Measurements from ENCODE around the gene DEDD2. TPM values are rescaled to one million over a fixed set of nuclear protein-coding genes. Genes with fewer than 3 reads are reported as not detected.
"Not testable (repeated sequence)": the region's sequence is repeated elsewhere in the genome, so short reads cannot be mapped to it uniquely, and the experiment has no call there.

The DEDD2 gene, protein sequence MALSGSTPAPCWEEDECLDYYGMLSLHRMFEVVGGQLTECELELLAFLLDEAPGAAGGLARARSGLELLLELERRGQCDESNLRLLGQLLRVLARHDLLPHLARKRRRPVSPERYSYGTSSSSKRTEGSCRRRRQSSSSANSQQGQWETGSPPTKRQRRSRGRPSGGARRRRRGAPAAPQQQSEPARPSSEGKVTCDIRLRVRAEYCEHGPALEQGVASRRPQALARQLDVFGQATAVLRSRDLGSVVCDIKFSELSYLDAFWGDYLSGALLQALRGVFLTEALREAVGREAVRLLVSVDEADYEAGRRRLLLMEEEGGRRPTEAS
- 72.2 and 128 TPM in 2 replicates for total RNA-seq (2014; rRNA removed; shearing (Covaris generic); ENCODE audit: low replicate concordance)

DNA sequence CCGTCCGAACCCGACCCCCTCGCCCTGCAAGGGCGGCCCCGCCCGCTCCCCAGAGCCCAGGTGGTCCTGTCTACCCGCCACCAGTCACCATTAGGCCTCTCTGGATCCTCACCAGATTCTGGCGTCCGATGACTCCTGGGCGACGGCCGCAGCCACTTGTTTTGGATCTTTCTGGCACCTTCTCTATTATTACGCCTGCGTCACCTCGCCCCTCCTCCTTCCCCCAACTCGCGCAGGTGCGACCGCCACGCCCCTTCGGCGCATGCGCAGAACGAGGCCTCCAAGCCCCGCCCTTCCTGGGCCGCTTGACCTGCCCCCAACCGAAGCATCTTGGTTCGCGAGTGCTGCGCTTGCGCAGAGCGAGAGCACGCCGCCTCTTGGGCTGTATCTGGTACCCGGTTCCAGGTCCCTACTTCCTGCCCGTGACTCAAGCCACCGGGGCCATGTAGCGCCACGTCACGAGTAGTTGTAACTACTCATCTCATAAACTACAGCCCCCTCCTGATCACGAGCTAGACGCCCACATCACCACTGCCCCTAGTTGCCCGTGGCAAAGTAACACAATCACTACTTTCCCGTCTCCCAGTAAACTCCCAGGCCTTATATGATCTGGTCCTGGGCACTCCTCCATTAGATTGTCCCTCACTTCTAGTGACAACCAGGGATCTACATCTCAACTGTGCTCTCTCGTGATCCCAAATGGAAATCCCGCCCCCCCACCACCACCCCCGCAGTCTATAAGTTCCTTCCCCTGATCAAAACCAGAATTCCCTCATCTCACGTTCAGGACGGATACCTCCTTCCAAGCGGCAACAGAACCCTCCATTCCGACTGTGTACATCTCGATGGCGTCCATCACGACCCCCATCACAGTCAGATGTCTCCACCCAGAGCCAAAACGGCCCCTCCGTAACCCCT is at the start of gene DEDD2:
DEDD2 (minus strand) TSS at position 158 of the 918 bp plus-strand sequence. CDS start 670 bp downstream, outside the sequence.
- DNase-seq (ENCODE audit: low read depth) = peak; percentile 99
- in situ Hi-C loops (cut with HindIII; ENCODE audit: low pct_unique_long_range_greater_than_20kb, low sequenced_read_pairs) = no loop called here

DNA sequence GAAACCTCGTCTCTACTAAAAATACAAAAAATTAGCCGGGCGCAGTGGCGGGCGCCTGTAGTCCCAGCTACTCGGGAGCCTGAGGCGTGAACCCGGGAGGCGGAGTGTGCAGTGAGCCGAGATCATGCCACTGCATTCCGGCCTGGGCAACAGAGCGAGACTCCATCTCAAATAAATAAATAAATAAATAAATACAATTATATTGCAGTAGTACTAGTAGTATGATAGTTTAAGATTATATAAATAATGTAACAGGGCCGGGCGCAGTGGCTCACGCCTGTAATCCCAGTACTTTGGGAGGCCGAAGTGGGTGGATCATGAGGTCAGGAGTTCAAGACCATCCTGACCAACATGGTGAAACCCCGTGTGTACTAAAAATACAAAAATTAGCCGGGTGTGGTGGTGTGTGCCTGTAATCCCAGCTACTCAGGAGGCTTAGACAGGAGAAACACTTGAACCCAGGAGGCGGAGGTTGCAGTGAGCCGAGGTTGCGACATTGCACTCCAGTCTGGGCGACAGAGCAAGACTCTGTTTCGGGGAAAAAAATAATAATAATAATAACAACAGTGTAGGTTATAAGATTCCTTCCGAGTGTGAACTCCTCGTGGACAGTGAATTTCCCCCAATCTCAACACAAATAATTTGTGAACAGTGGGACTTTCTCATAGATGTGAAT is 49.6 kb upstream of the DEDD2 start:
- in situ Hi-C loops (cut with HindIII; ENCODE audit: low pct_unique_long_range_greater_than_20kb, low sequenced_read_pairs) = not testable (repeated sequence)

DNA sequence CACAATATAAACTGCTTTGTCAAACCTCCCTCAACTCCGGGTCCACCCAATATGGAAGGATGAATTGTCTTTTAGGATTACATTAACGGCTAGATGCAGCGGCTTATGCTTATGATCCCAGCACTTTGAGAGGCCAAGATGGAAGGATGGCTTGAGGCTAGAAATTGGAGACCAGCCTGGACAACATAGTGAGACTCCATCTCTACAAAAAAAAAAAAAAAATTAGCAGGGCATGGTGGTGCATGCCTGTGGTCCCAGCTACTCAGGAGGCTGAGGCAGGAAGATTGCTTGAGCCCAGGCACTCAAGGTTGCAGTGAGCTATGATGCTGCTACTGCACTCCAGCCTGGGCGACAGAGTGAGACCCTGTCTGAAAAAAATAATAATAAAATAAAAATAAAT is 48.6 kb upstream of the DEDD2 start:
- in situ Hi-C loops (cut with HindIII; ENCODE audit: low pct_unique_long_range_greater_than_20kb, low sequenced_read_pairs) = not testable (repeated sequence)

More for the DNA sequence above, 49.6 kb upstream of the DEDD2 start:
- DNase-seq (ENCODE audit: low read depth) = not testable (repeated sequence)

DNA sequence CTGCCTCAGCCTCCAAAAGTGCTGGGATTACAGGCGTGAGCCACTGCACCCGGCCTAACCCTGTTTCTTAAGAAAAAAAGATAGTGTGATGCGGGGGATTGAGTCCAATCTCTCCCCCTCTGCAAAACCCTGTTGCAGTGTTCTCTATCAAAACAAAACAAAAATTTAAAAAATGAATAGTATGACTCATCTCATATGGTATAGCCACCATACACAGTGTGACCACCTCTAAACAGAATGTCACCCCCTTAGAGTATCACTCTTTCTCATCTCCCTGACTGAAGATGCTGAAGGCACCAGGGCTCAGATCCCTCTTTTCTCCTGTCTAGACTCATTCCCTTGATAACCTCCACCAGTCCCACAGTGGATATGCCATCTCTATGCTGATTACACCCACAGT is 44.3 kb upstream of the DEDD2 start:
- DNase-seq (ENCODE audit: low read depth) = no peak
- in situ Hi-C loops (cut with HindIII; ENCODE audit: low pct_unique_long_range_greater_than_20kb, low sequenced_read_pairs) = no loop called here

More for the DNA sequence above, 48.6 kb upstream of the DEDD2 start:
- DNase-seq (ENCODE audit: low read depth) = not testable (repeated sequence)

DNA sequence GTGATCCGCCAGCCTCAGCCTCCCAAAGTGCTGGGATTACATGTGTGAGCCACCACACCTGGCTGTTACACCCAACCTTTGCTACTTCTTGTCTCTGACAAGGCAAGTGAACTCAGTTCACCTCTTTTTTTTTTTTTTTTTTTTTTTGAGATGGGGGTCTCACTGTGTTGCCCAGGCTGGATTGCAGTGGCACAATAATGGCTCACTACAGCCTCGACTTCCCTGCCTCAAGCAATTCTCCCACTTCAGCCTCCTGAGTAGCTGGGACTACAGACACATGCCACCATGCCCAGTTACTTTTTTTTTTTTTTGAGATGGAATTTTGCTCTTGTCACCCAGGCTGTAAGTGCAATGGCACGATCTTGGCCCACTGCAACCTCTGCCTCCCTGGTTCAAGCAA is 40.4 kb upstream of the DEDD2 start:
- DNase-seq (ENCODE audit: low read depth); in situ Hi-C loops (cut with HindIII; ENCODE audit: low pct_unique_long_range_greater_than_20kb, low sequenced_read_pairs): not testable (repeated sequence)

DNA sequence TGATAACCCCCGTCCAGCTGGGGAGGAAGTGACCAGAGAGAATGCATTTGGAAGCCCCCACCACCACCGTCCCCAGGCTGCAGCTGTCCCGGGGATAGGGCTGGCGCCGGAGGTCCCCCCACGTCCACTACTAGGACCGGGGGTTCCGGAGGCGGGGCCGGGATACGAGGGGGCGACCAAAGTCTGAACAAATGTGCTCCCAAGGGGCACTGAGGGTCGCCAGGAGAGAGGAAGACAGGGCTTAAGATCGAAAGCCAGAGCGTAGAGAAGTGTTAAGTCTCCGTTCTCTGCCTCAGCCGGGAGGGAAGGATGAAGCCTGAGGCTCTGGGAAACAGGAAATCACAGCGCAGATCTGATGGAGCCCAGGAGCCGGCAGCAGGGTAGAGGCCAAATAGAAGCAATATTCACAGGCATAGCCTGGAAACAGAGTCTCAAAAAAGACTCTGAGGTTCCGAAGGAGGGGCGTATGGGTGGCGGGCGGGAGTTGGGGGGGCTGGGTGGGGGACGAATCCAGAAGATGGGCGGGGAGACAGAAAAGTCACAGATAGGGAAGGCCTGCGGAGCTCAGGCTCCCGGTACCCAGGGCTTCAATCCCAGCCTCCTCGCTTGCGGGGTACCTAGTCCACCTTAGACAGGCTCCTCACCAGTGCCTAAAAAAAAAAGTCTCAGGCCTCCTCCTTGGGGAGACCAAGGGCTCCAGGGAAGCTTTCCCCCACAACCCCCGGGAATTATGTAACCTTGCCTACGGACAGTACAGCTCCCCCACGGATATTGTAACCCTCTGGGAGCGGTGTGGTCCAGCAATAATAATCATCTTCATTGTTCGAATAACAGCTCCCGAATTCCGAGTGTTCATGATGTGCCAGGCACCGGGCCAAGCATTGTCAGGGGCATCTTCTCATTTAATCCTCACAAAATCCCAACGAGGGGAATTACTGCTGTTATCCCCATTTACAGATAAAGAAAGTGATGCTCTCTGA is 38.6 kb upstream of the DEDD2 start:
- DNase-seq (ENCODE audit: low read depth) = no peak
- in situ Hi-C loops (cut with HindIII; ENCODE audit: low pct_unique_long_range_greater_than_20kb, low sequenced_read_pairs) = no loop called here

DNA sequence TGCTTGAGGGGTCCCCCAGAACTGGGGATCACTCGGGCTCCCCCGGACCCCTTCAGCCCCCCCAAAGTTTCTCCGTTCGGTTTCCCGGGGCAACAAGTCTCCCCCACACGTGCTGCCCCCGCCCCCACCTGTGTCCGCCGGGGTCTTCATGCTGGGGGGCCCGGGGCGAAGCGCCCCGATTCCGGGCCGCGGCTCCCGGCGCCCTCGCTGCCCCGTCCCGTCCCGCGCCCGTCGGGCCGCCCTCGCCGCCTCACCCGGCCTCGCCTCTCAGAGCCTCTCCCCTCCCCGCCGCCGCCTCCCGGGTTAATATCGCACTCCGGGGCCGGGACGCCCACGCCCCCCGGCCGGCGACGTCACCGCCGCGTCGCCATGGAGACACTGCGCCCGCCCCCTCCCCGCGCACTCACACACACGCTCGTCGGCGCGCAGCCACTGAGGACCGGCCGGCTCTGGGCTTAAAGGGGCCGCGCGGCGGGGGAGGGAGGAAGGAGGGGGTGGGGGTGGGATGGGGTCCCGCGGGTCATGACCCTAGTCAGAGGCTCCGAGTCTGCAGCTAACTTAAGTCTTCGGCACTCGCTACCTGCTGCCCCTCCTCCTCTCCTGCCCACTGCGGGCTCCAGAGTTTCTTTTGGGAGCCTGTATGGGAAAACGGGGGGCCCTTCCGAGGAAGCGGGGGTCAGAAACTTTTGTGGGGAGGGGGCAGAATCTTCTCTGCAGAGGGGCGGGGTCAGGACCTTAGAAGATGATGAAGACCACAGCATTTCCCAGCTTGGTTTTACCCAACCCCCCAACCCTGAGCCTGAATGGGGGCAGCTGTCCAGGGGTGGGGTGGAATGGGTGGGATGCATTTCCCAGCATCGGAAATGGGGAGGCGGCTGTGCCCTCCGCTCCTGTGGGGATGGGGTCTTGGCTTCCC is 37.6 kb upstream of the DEDD2 start, which contains the start of gene ERF:
ERF (minus strand) TSS at position 279 of the 916 bp plus-strand sequence; CDS start at position 150, 129 bp downstream.
- DNase-seq (ENCODE audit: low read depth) = peak; percentile 91
- in situ Hi-C loops (cut with HindIII; ENCODE audit: low pct_unique_long_range_greater_than_20kb, low sequenced_read_pairs) = no loop called here

DNA sequence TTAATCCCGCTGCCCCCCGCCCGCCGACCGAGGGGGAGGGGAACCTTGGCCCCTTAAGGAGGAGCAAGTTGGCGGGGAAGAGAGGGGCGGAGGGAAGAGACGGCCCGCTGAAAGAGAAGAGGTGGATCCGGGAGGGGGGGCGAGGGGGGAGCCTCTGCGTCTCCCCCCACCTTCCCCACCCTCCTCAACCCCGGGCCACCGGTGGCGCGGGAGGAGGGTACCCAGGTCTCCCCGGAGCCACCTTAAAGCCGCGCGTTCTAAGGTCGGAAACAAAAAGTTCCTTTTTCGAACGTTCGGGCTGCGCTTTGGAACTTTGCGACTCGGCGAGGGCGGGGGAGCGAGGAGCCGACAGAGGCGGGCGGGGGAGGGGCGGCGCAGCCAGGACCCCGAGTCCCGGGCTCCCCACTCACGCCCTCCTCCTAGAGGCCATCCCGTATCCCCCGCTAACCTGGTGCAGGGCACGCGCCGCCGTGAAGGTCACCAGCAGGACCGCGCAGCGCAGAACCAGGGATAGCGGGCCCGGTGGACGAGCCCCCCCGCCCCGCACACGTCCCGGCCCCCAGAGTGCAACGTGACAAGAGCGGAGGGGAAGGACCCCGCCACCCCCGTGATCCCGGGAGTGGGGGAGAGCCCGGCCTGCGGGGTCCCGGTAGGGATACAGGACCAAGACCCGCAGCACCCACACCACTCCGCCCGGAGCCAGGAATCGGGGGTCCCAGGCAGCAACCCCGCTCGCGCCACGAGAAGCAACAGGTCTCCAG is 36.8 kb upstream of the DEDD2 start:
- DNase-seq (ENCODE audit: low read depth) = peak; percentile 79
- in situ Hi-C loops (cut with HindIII; ENCODE audit: low pct_unique_long_range_greater_than_20kb, low sequenced_read_pairs) = no loop called here

DNA sequence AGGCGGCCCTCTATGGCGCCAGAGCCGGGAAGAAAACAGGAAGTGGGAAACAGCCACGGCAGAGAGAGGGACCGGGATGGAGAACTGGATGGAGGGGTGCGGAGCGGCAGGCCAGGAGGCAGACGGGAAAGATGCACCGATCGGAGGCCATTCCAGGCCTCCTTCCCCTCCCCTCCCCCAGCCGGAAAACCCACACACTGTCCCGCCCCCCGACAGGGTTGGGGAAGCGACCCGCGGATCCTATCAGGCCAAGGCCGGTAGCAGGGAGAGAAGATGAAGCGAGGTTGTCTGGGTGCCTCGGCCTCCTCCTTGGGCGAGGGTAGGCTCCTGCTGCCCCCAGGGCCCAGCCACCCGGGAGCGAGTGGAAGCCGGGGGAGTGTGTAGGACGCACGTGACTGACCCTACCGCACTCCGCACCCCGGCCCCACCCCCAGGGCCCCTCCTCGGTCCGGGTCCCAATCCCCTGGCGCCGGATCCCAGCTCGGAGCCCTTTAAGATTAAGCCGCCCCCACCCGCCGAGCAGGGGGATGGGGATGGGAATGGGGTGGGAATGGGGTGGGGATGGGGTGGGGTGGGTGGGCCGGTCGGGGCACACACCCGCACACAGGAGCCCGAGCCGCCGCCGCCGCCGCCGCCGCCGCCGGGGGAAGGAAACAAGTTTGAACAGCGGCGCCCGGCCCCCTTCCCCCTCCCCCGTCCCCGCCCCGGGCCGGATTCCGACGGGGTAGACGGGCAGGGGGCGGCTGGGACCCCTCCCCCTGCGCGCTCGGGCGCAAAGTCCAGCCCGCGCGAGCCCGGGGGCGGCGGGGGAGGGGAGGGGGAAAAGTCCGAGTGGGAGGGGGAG is 36.0 kb upstream of the DEDD2 start:
- in situ Hi-C loops (cut with HindIII; ENCODE audit: low pct_unique_long_range_greater_than_20kb, low sequenced_read_pairs) = no loop called here
- peak; percentile 45 for DNase-seq (ENCODE audit: low read depth)

DNA sequence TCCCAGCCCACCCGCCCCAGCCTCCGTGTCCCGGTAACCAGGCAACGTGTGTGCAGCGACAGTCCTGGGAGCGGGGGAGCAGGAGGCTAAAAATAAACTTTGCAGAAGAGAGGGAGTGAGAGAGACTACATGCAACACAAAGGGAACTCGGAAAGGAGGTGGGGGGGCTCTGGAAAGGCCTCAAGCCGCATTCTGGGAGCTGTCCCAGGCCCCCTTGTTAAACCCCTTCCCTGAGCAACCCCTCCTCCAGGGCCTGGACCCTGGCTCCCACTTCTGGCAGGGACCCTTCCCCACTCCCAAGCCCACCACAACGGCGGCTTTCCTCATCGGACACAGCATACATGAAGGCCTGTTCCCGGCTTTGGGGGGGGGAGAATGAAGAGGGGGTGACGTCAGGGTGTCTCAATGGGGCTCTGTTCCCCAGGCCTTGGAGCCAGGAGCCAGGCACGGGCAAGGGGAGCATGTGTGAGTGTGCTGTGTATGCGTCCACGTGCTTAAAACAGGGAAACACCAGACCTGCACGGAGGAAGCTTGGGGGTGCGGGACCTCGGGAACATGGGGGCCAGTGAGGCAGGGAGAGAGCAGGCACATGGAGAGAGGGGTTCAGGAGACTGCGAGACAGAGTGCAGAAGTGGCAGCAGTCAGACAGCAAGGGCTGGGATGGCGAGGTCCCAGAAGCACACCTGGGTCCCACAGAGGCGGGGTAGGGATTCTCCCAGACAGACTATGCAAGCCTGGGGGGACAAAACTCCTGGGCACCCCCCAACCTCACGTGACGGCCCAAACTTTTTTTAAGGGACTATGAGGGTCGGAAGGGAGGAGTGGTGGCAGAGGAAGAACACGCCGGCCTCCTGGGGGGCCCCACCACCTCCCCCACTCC is 35.1 kb upstream of the DEDD2 start:
- DNase-seq (ENCODE audit: low read depth) = no peak
- in situ Hi-C loops (cut with HindIII; ENCODE audit: low pct_unique_long_range_greater_than_20kb, low sequenced_read_pairs) = no loop called here

DNA sequence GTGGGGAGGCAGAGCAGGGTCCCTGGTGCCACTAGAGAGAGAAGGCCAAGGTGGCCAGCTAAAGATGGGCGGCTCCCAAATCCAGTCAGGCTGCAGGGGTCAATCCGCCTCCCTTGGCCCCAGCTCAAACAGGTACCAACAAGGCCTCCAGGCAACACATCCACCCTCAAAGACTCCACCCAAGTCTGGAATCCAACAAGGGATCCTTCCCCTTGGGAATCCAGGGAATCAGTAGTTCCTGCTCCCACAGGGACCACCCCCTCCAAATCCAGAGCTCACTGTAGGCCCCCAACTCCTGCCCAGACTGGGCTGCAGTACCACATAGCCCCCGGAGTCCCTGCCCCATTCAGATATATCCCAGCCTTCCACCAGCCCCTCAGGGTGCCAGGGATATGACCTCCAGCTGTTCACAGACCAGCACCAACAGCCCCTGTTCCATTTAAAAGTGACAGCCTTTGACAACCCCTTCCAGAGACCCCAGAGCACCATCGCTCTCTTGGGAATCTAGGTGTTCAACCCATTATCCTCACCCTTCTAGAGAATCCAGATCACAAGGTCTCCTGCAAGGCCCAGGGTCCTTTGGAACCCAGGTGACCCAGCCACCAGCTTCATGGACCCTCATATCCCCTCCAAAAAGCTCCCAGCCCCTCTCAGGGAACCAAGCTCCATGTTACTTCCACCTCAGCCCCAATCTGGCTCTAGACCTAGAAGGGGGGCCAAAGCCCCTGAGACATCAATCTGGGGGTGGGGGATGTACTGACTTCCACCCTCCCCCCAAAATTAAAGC is 34.3 kb upstream of the DEDD2 start:
- DNase-seq (ENCODE audit: low read depth) = no peak
- in situ Hi-C loops (cut with HindIII; ENCODE audit: low pct_unique_long_range_greater_than_20kb, low sequenced_read_pairs) = no loop called here

DNA sequence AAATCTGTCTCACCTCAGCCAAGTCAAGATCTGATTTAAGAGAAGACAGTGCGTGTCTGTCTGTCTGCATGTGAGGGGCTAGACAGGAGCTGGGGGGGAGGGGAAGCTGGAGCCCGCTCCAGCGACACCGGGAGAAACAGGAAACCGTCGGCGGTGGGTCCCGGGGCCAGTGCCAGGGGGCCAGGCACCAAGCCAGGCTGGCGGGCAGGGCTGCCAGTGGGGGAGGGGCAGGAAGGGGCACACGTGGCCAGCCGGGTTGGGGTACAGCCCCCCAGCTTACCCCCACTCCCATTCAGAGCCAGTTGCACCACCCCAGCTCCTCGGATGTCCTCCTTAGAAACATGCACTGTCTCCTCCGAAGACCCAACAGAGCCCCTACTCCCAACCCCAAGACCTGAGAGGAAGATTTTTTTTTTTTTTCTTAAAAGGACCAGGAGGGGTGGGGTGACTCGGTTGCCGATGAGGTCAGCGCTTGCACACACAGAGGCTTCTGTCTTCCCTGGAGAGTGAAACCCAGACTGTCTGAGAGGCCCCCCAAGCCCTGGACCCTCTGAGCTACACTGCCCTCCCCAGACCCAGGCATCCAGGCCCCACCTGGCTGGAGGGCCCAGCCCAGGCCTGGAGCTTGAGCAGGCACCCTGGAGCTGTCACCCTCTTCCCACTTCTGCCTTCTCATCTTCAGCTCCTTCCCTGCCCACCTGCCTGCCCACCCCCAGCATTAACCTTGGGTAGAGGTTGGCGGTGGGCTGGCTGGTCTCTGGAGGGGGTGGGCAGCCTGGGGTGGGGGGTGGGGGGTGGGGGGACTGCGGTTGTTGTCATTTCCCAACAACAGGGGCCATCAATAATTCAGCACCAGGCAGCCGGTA is 33.4 kb upstream of the DEDD2 start:
- in situ Hi-C loops (cut with HindIII; ENCODE audit: low pct_unique_long_range_greater_than_20kb, low sequenced_read_pairs) = no loop called here
- no peak for DNase-seq (ENCODE audit: low read depth)
